Body of pancreas (tissue), 4 donors: ENCODE measurements around the gene LONRF2.

Experiments used
- POLR2A ChIP-seq, 3 donors: fragments of 450-650 bp; IDR thresholded peaks; one replicate each; pipeline ENCODE4 v1.6.1; 2016; ENCODE audit warnings: antibody characterized with exemption in 3 of 3, mild to moderate bottlenecking in 2 of 3
- TF ChIP-seq, protein P1 (sequence below), 7 experiments: fragments of 450-650 bp in 4 of 7; fragments of 200-600 bp in 3 of 7; sonication (generic) in 3 of 7; IDR thresholded peaks; one replicate each; pipeline ENCODE4 v1.5.1; 2016 to 2019; ENCODE audit warnings: antibody characterized with exemption in 7 of 7

DNA sequence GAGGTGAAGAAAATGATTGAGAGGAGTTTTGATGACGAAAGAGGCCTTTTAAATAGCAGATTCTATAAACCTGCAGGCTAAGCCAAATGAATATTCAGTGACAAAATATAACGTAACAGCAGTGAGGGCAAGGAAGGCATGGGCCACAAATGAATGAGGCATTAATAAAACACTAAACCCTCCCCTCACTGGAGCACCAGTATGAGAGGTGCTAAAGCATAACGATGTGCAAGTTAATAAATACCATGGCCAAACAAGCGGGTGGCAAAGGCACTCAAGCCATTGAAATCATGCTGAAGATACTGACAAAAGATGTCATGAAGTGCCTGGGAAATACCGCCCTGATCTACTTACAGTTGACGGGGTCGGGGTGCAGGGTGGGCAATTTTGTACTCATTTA lies 30.2 kb upstream of the LONRF2 start:
- TF ChIP-seq POLR2A (IDR thresholded peaks at IDR 0.05), result no peak
- TF ChIP-seq, protein P1, sequence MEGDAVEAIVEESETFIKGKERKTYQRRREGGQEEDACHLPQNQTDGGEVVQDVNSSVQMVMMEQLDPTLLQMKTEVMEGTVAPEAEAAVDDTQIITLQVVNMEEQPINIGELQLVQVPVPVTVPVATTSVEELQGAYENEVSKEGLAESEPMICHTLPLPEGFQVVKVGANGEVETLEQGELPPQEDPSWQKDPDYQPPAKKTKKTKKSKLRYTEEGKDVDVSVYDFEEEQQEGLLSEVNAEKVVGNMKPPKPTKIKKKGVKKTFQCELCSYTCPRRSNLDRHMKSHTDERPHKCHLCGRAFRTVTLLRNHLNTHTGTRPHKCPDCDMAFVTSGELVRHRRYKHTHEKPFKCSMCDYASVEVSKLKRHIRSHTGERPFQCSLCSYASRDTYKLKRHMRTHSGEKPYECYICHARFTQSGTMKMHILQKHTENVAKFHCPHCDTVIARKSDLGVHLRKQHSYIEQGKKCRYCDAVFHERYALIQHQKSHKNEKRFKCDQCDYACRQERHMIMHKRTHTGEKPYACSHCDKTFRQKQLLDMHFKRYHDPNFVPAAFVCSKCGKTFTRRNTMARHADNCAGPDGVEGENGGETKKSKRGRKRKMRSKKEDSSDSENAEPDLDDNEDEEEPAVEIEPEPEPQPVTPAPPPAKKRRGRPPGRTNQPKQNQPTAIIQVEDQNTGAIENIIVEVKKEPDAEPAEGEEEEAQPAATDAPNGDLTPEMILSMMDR (IDR thresholded peaks at IDR 0.05), result no peak
